C4-2B (cell line): ENCODE data around the gene BRD3.

Source experiments
- H3K27ac ChIP-seq: fragments of 450-650 bp; 2 replicates; pipeline ENCODE4 v1.5.1; 2017
- ZFX ChIP-seq: fragments of 450-650 bp; IDR thresholded peaks from 2 replicates; pipeline ENCODE4 v1.6.1; 2017
- TF ChIP-seq, protein P1 (sequence below): fragments of 450-650 bp; conservative IDR thresholded peaks from 2 replicates; pipeline ENCODE4 v1.5.1; 2017; ENCODE audit warnings: mild to moderate bottlenecking

BRD3 gene

DNA sequence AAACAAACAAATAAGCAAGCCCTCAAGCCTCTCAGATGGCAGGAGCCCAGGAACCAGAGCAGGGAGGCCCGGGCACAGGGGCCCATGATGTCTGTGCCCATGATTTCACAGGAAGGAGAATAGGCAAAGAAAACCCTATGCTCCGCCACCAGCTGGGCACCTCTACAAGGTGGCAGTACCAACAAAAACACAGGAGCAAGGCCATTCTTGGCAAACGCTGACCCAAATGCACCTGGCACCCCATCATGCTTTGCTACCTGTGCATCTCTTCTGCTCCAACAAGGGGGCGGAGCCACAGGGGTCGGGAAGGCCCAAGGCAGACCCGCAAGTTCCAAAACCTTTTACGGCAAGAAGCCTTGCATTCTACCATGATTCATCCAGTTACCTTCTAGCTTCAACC lies 3.1 kb downstream of the BRD3 start:
- H3K27ac ChIP-seq = peak overlapping the region; percentile 96
- TF ChIP-seq, protein P1, sequence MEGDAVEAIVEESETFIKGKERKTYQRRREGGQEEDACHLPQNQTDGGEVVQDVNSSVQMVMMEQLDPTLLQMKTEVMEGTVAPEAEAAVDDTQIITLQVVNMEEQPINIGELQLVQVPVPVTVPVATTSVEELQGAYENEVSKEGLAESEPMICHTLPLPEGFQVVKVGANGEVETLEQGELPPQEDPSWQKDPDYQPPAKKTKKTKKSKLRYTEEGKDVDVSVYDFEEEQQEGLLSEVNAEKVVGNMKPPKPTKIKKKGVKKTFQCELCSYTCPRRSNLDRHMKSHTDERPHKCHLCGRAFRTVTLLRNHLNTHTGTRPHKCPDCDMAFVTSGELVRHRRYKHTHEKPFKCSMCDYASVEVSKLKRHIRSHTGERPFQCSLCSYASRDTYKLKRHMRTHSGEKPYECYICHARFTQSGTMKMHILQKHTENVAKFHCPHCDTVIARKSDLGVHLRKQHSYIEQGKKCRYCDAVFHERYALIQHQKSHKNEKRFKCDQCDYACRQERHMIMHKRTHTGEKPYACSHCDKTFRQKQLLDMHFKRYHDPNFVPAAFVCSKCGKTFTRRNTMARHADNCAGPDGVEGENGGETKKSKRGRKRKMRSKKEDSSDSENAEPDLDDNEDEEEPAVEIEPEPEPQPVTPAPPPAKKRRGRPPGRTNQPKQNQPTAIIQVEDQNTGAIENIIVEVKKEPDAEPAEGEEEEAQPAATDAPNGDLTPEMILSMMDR = no peak
- no peak for TF ChIP-seq ZFX

DNA sequence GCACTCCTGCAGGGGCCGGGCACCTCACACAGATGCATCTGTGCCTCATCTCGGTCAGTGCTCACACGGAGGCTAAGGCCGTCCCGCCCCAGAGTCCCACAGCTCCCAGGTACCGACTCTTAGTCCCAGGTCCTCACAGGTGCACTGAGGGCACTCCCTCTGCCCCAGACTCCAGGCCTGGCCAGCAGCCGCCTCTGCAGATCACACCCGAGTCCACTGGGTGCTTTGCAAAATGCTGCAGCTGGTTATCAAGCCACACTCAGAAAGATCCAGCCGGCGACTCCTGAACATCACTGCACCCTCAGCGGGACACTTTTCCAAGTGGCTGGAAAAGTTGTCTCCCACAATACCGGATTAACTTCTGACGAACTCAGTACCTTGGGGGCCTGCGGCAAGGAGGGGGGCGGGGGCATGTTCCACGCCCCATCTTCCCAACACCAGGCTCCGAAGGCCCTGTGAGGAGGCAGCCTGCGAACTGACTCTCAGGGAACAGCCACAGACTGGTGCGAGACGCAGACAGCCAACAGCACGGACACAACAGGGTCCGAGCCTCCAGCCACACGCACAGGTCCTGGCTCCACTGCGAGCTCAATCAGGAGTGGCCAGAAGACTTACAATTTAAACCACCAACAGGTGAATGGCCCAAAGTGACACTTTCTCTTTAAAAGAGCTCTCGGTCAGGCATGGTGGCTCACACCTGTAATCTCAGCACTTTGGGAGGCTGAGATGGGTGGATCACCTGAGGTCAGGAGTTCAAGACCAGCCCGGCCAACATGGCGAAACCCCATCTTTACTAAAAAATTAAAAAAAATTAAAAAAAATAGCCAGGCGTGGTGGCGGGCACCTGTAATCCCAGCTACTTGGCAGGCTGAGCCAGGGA lies 4.0 kb downstream of the BRD3 start:
- no peak overlapping the region for H3K27ac ChIP-seq

DNA sequence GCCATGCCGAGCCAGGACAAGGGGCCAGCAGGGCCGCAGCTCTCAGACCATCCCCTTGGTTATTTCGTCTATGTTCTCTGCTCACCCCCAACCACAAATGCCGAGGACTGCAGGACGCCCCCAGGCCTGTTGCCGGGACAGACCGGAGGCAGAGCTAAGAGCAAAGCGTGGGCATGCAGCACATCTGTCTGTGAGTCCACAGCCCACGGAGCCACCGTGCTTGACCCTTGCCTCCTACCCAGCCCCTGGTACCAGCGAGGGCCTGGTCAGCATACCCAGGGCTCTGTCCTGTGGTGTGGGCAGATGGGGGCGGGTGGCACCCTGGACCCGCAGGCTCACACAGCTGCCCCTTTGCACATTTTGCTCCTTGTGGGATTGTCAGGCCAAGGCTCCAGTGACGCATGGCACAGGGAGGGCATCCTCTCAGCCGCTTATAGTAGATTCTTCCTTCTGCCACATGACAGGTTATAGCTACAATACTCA lies 4.7 kb downstream of the BRD3 start:
- H3K27ac ChIP-seq = no peak overlapping the region
- TF ChIP-seq, protein P1 = no peak
- TF ChIP-seq ZFX = no peak

More for the DNA sequence above, 4.0 kb downstream of the BRD3 start:
- TF ChIP-seq, protein P1 = no peak
- no peak for TF ChIP-seq ZFX

DNA sequence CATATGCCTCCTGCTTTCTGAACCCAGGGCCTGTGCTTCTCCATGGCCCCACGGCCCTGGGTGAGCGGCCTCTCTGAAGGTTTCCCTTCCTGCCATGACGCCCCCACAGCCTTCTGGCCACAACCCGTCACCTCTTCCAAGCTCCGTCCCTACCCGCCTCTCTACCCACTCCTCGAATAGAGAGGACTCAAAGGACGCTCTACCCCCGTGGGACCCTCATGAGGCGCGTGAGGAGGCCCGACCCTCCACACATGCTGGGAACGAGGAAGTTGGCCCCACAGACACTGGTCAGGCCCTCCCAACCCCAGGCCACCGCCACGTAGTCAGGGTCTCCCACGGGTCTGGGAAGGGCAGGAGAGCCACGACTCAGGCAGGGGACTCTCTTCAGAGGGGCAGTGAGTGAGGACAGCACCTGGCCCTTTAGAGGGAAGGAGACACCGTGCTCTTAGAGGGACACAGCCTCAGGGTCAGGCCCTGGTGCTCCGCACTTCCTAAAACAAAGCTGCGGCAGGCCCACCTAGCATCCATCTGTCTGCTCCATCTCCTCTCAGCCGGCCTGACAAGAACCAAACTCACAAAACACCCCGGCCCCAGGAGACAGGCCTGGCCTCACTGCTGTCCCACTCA lies 5.3 kb downstream of the BRD3 start:
- TF ChIP-seq, protein P1 = no peak
- no peak for TF ChIP-seq ZFX
- no peak overlapping the region for H3K27ac ChIP-seq

DNA sequence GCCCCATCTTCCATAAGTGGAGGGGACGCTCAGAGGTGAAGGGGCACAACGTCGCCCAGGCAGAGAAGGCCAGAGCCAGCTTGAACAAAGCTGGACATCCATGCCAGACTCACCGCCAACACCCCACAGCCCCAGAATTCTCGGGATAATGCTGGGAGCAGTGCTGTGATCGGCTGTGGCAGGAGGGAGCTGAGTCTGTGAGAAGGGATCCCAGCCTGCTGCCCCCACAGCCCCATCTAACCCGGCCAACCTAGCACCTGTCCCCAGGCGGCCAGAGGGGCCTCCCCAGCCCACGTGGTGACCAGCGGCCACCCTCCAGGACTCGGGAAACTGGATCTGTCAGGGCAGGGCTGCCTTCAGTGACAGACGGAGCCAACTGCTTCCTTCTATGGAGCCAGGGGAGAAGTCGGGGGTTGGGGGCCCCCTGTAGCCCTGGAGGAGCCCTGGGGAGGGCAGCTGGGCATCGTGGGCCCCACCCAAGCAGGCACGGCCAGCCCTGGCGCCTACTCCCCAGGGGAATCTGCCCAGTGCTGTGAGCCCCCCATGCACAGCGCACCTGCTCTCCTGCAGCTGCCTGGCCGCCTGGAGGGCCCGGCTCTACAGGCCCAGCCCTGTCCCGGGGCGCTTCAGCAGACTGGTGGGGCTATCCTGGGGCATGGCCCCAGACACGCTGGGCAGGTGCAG lies 6.0 kb downstream of the BRD3 start:
- no peak overlapping the region for H3K27ac ChIP-seq
- TF ChIP-seq ZFX = no peak
- TF ChIP-seq, protein P1 = no peak

DNA sequence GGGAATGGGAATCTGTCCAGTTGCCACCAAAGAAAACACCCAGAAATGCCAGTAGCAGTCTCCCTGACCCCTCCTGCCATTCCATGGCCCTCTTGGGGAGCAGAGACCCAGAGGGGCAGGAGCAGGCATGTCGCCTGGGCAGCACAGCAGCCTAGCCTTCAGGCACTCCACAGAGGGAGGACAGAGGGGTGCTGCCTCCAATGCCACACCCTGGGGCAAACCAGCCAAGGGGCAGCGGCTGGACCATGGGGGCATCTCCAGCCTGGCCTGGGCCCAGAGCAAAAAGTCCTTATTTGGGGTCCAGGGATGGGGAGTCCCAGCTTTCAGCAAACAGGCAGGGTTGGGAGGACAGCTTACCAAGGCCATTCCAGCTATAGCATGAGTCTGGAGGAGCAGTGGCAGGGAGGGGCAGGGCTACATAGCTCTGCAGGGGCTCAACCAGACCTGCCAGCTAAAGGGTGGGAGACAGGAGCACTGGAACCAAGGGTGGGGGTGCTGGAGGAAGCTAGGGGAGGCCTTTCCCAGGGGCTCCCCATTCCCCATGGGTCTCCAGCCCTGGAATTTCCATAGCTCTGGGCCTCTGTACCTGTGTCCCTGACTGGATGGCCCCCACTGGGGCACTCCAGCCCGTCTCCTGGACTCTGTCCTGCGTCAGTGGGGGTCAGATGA lies 6.7 kb downstream of the BRD3 start:
- TF ChIP-seq, protein P1 = no peak
- no peak for TF ChIP-seq ZFX
- no peak overlapping the region for H3K27ac ChIP-seq
